Neural cell (in vitro differentiated cells): ENCODE data around the gene AFF3.

Source experiments
- EZH2 ChIP-seq: fragments of 200-600, 300-800 bp; shearing (Covaris generic), sonication (generic); IDR thresholded peaks from 2 replicates; pipeline ENCODE4 v1.6.1; 2014; ENCODE audit warnings: antibody characterized with exemption, low read length, borderline replicate concordance, mild to moderate bottlenecking; ENCODE audit not compliant: insufficient read depth, poor library complexity, severe bottlenecking
- POLR2AphosphoS5 ChIP-seq: IDR thresholded peaks from 2 replicates; pipeline ENCODE4 v1.6.1; 2012
- TF ChIP-seq, protein P1 (sequence below): fragments of 450-650 bp; IDR thresholded peaks from 2 replicates; pipeline ENCODE4 v1.5.1; 2014; ENCODE audit warnings: antibody characterized with exemption, mild to moderate bottlenecking, moderate library complexity; ENCODE audit not compliant: poor library complexity, severe bottlenecking

GRCh38 chr2:99756059-99756458 lies 386.3 kb downstream of the AFF3 start:
- TF ChIP-seq, protein P1, sequence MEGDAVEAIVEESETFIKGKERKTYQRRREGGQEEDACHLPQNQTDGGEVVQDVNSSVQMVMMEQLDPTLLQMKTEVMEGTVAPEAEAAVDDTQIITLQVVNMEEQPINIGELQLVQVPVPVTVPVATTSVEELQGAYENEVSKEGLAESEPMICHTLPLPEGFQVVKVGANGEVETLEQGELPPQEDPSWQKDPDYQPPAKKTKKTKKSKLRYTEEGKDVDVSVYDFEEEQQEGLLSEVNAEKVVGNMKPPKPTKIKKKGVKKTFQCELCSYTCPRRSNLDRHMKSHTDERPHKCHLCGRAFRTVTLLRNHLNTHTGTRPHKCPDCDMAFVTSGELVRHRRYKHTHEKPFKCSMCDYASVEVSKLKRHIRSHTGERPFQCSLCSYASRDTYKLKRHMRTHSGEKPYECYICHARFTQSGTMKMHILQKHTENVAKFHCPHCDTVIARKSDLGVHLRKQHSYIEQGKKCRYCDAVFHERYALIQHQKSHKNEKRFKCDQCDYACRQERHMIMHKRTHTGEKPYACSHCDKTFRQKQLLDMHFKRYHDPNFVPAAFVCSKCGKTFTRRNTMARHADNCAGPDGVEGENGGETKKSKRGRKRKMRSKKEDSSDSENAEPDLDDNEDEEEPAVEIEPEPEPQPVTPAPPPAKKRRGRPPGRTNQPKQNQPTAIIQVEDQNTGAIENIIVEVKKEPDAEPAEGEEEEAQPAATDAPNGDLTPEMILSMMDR = no peak
- TF ChIP-seq EZH2 = no peak
- TF ChIP-seq POLR2AphosphoS5 = no peak
